PC-3 (cell line): ENCODE measurements around the gene FAM177A1. TPM values are rescaled to one million over a fixed set of nuclear protein-coding genes. Genes with fewer than 3 reads are reported as not detected.

Experiments used
- ATAC-seq: fragments of 200-7000 bp; cut with Tn5 transposase; 2 replicates; pipeline ENCODE4 v1.9.1; 2020; ENCODE audit warnings: mild to moderate bottlenecking, moderate library complexity
- BruUV-seq: library from RNA; stranded (reverse); fragments of 400-500 nt; replicated peaks from 2 replicates; lab custom pipeline; 2021; lab: Mats Ljungman, UMichigan
- CTCF ChIA-PET: fragments of 300-600 bp; sonication (Branson Sonifier 250); formaldehyde crosslinking; loops from one replicate; lab custom pipeline; 2022; ENCODE audit warnings: antibody characterized with exemption; lab: Charles Lee
- POLR2A ChIA-PET: fragments of 300-600 bp; sonication (Branson Sonifier 250); formaldehyde crosslinking; loops from one replicate; lab custom pipeline; 2022; ENCODE audit warnings: antibody characterized with exemption; ENCODE audit not compliant: unreplicated experiment; lab: Charles Lee
- DNase-seq: peaks from one replicate; pipeline ENCODE4 v3.0.0-alpha.2; 2015
- H2AFZ ChIP-seq: fragments of 300-600 bp; sonication (generic); 2 replicates; pipeline ENCODE4 v1.6.0; 2016; ENCODE audit warnings: antibody characterized with exemption, low read length
- H3F3A ChIP-seq: fragments of 300-600 bp; sonication (generic); one replicate; pipeline ENCODE4 v1.6.0; 2017; ENCODE audit warnings: antibody characterized with exemption, low read length, control low read depth, mild to moderate bottlenecking; ENCODE audit not compliant: unreplicated experiment
- H3K27ac ChIP-seq: fragments of 300-600 bp; sonication (generic); 2 replicates; pipeline ENCODE4 v1.5.1; 2016; ENCODE audit warnings: mild to moderate bottlenecking, low read length
- H3K27me3 ChIP-seq: fragments of 300-600 bp; sonication (generic); 2 replicates; pipeline ENCODE4 v1.6.1; 2016; ENCODE audit warnings: low read length, mixed read lengths
- H3K36me3 ChIP-seq: fragments of 300-600 bp; sonication (generic); 2 replicates; pipeline ENCODE4 v1.6.1; 2016; ENCODE audit warnings: low read depth, mixed run types, low read length, mixed read lengths
- H3K4me1 ChIP-seq: fragments of 300-600 bp; sonication (generic); 2 replicates; pipeline ENCODE4 v1.5.1; 2016; ENCODE audit warnings: low read length; ENCODE audit not compliant: insufficient read depth
- H3K4me2 ChIP-seq: fragments of 300-600 bp; sonication (generic); 2 replicates; pipeline ENCODE4 v1.6.0; 2016; ENCODE audit warnings: low read length
- H3K4me3 ChIP-seq: fragments of 300-600 bp; sonication (generic); 2 replicates; pipeline ENCODE4 v1.5.1; 2016; ENCODE audit warnings: mild to moderate bottlenecking, low read length, mixed read lengths
- H3K79me2 ChIP-seq: fragments of 300-600 bp; sonication (generic); 2 replicates; pipeline ENCODE4 v1.6.1; 2017; ENCODE audit warnings: low read length, mixed read lengths
- H3K9ac ChIP-seq: fragments of 300-600 bp; sonication (generic); 2 replicates; pipeline ENCODE4 v1.6.0; 2016; ENCODE audit warnings: mild to moderate bottlenecking, low read length
- H3K9me2 ChIP-seq: fragments of 300-600 bp; sonication (generic); replicated peaks from 2 replicates; pipeline ENCODE4 v1.6.1; 2016; ENCODE audit warnings: mixed run types, low read length, mixed read lengths
- H3K9me3 ChIP-seq: fragments of 300-600 bp; sonication (generic); 2 replicates; pipeline ENCODE4 v1.6.1; 2016; ENCODE audit warnings: low read length, mixed read lengths
- H4K20me1 ChIP-seq: fragments of 300-600 bp; sonication (generic); 2 replicates; pipeline ENCODE4 v1.6.1; 2016; ENCODE audit warnings: low read length, mixed read lengths
- CTCF ChIP-seq: fragments of 300-600 bp; sonication (generic); conservative IDR thresholded peaks from 2 replicates; pipeline ENCODE4 v1.5.1; 2017; ENCODE audit warnings: antibody characterized with exemption, low read depth, mild to moderate bottlenecking, low read length
- EZH2 ChIP-seq: fragments of 300-600 bp; sonication (generic); IDR thresholded peaks from one replicate; pipeline ENCODE4 v1.6.1; 2017; ENCODE audit warnings: antibody characterized with exemption, mild to moderate bottlenecking, low read length; ENCODE audit not compliant: unreplicated experiment
- EZH2phosphoT487 ChIP-seq: fragments of 300-600 bp; sonication (generic); IDR thresholded peaks from 2 replicates; pipeline ENCODE4 v1.6.1; 2018; ENCODE audit warnings: mild to moderate bottlenecking, antibody characterized with exemption, low read length, borderline replicate concordance
- intact Hi-C: fragments of 100-400 bp; cut with micrococcal nuclease; formaldehyde crosslinking; loops from 2 replicates; pipeline ENCODE4 v1.9.0; 2023
- total RNA-seq: library from RNA; depleted of rRNA; stranded (reverse); fragments of >200 nt; gene quantifications from 2 replicates; pipeline ENCODE4 v1.2.3, GENCODE V29; 2014

Gene FAM177A1
- total RNA-seq, 1 experiment from 2014 or later = 36.2 TPM

- H3K27ac ChIP-seq = peak overlapping the region; percentile 92
- intact Hi-C loops = no loop called here
- H3K36me3 ChIP-seq = no peaks in the 10 kb centered on the region
- no peaks in the 10 kb centered on the region for H3F3A ChIP-seq
- peaks cover 34% of the 10 kb centered on the region for H3K79me2 ChIP-seq
- no peaks in the 10 kb centered on the region for H3K27me3 ChIP-seq
- CTCF ChIA-PET = interaction anchor here (0.5 to 0.6 kb wide), 2 partner anchors 65 to 140 kb away, joined by 3 to 5 read pairs; no protein-coding TSS in a partner anchor
- H3K9ac ChIP-seq = peak overlapping the region; percentile 89
- peak overlapping the region; percentile 97 for H2AFZ ChIP-seq
- ATAC-seq (no peak), DNase-seq (no peak)
- no peaks in the 10 kb centered on the region for H3K9me3 ChIP-seq
- peak overlapping the region; percentile 83 for H3K4me3 ChIP-seq
- no peak for TF ChIP-seq EZH2
- no peak for TF ChIP-seq EZH2phosphoT487
- TF ChIP-seq CTCF = no peak
- POLR2A ChIA-PET = interaction anchor here (0.5 to 1.4 kb wide), 8 partner anchors 20 to 697 kb away, joined by 3 to 41 read pairs (median 4); partner anchors contain the start of genes FAM177A1 and PSMA6
- H3K4me2 ChIP-seq = peak overlapping the region; percentile 88
- BruUV-seq = TSS peak; percentile 73
- H3K9me2 ChIP-seq = no peaks in the 10 kb centered on the region
- H4K20me1 ChIP-seq = no peaks in the 10 kb centered on the region
- peaks cover 13% of the 10 kb centered on the region for H3K4me1 ChIP-seq
Observed at GRCh38 chr14:35121026-35121886, 75.2 kb downstream of the FAM177A1 start.

GRCh38 chr14:35121887-35122695 is 76.0 kb downstream of the FAM177A1 start, which contains the start of the genes PPP2R3C and PRORP:
Gene PPP2R3C, minus strand, starts transcription at chr14:35121990. Its CDS starts 31 bp downstream, at chr14:35121959.
Gene PRORP, plus strand, starts transcription at chr14:35122552. Its CDS starts 694 bp downstream, at chr14:35123246.
- H3K9me3 ChIP-seq = no peaks in the 10 kb centered on the region
- TF ChIP-seq EZH2phosphoT487 (no peak), EZH2 (no peak), CTCF (no peak)
- H2AFZ ChIP-seq = peak within 1 kb of the TSS; percentile 97
- BruUV-seq = TSS peak; percentile 53
- peak within 1 kb of the TSS; percentile 88 for H3K4me2 ChIP-seq
- ChIA-PET POLR2A (interaction anchor here (0.5 to 1.4 kb wide), 6 partner anchors 8 to 697 kb away, joined by 3 to 6 read pairs (median 4); partner anchors contain the start of genes FAM177A1 and PSMA6), CTCF (interaction anchor here (0.5 kb wide), 1 partner anchor 66 kb away, joined by 5 read pairs; no protein-coding TSS in a partner anchor)
- peak within 1 kb of the TSS; percentile 89 for H3K9ac ChIP-seq
- H3K4me3 ChIP-seq = peak within 1 kb of the TSS; percentile 83
- H4K20me1 ChIP-seq = no peaks in the 10 kb centered on the region
- ATAC-seq (peak; percentile 85), DNase-seq (peak; percentile 98)
- peaks cover 34% of the 10 kb centered on the region for H3K79me2 ChIP-seq
- H3K27ac ChIP-seq = peak within 1 kb of the TSS; percentile 92
- H3K9me2 ChIP-seq = no peaks in the 10 kb centered on the region
- H3K27me3 ChIP-seq = no peaks in the 10 kb centered on the region
- intact Hi-C loops = loop anchor here (1.0 to 2.0 kb wide), 2 partner anchors 76 to 139 kb away; partner anchors contain the start of genes FAM177A1 and SRP54
- H3F3A ChIP-seq = no peaks in the 10 kb centered on the region
- H3K36me3 ChIP-seq = no peaks in the 10 kb centered on the region
- peaks cover 13% of the 10 kb centered on the region for H3K4me1 ChIP-seq
